Endodermal cell (in vitro differentiated cells): ENCODE data around the gene PCBP3. TPM values are rescaled to one million over a fixed set of nuclear protein-coding genes. Genes with fewer than 3 reads are reported as not detected.

ENCODE experiments used
- DNase-seq: peaks from one replicate; pipeline ENCODE4 v3.0.0-alpha.2; 2017
- H3K27ac ChIP-seq: 2 replicates; pipeline ENCODE4 v1.5.1; 2013; ENCODE audit warnings: mild to moderate bottlenecking, low read depth, low read length, moderate library complexity
- H3K27me3 ChIP-seq: 2 replicates; pipeline ENCODE4 v1.6.1; 2013; ENCODE audit warnings: mild to moderate bottlenecking, low read length, moderate library complexity; ENCODE audit not compliant: insufficient read depth, control insufficient read depth, poor library complexity, severe bottlenecking
- H3K36me3 ChIP-seq: 2 replicates; pipeline ENCODE4 v1.7.0; 2013; ENCODE audit warnings: mild to moderate bottlenecking, low read length, moderate library complexity; ENCODE audit not compliant: control insufficient read depth, insufficient read depth
- H3K4me1 ChIP-seq: one replicate; pipeline ENCODE4 v1.7.0; 2013; ENCODE audit warnings: low read length; ENCODE audit not compliant: control insufficient read depth, insufficient read depth
- H3K4me3 ChIP-seq: 2 replicates; pipeline ENCODE4 v1.5.1; 2013; ENCODE audit warnings: mild to moderate bottlenecking, low read length, moderate library complexity
- H3K9ac ChIP-seq: 2 replicates; pipeline ENCODE4 v1.6.1; 2013; ENCODE audit warnings: mild to moderate bottlenecking, low read length, moderate library complexity; ENCODE audit not compliant: poor library complexity, severe bottlenecking; ENCODE audit errors: extremely low read depth
- H3K9me3 ChIP-seq: 2 replicates; pipeline ENCODE4 v1.6.1; 2013; ENCODE audit warnings: mild to moderate bottlenecking, low read length, moderate library complexity; ENCODE audit not compliant: control insufficient read depth
- H3K27ac Mint-ChIP-seq: 2 replicates; pipeline ENCODE4 v1.8.0; 2020; ENCODE audit warnings: mixed read lengths
- H3K27me3 Mint-ChIP-seq: 2 replicates; pipeline ENCODE4 v1.8.0; 2021; ENCODE audit warnings: mild to moderate bottlenecking, mixed read lengths; ENCODE audit not compliant: insufficient read depth
- H3K36me3 Mint-ChIP-seq: 2 replicates; pipeline ENCODE4 v1.8.0; 2020; ENCODE audit warnings: low read depth, mixed read lengths
- H3K4me1 Mint-ChIP-seq: 2 replicates; pipeline ENCODE4 v1.8.0; 2020; ENCODE audit warnings: mixed read lengths
- H3K4me3 Mint-ChIP-seq: 2 replicates; pipeline ENCODE4 v1.8.0; 2020; ENCODE audit warnings: mild to moderate bottlenecking, moderate library complexity, mixed read lengths
- H3K9me3 Mint-ChIP-seq: 2 replicates; pipeline ENCODE4 v1.8.0; 2020; ENCODE audit warnings: mild to moderate bottlenecking, mixed read lengths
- WGBS, 2 experiments: methylation state at CpG; one replicate each; pipeline versions ENCODE4 v1.1.5 to v1.1.7; 2013; ENCODE audit warnings: missing lambda C conversion rate in 2 of 2, mixed read lengths in 1 of 2; ENCODE audit not compliant: insufficient coverage in 1 of 2, insufficient read length in 1 of 2; 5-methylcytosine and 5-hydroxymethylcytosine counted together
- total RNA-seq, 2 donors: library from RNA; stranded (reverse); fragmentation: NEBNext Ultra II Directional in 1 of 2; extraction: Animal tissue kit (Norgen Biotek cat#: 25700) in 1 of 2; gene quantifications; 2 replicates in 1 of 2; 3 replicates in 1 of 2; pipeline ENCODE4 v1.2.1, GENCODE V29; 2021
- TF ChIP-seq, protein P1 (sequence below): fragments of 200-600 bp; sonication (generic); conservative IDR thresholded peaks from 2 replicates; pipeline ENCODE4 v1.5.0; 2021; ENCODE audit warnings: antibody characterized with exemption, mild to moderate bottlenecking

PCBP3 gene
- total RNA-seq, 2 donors from 2014 or later: 2.1 to 10.6 TPM

DNA sequence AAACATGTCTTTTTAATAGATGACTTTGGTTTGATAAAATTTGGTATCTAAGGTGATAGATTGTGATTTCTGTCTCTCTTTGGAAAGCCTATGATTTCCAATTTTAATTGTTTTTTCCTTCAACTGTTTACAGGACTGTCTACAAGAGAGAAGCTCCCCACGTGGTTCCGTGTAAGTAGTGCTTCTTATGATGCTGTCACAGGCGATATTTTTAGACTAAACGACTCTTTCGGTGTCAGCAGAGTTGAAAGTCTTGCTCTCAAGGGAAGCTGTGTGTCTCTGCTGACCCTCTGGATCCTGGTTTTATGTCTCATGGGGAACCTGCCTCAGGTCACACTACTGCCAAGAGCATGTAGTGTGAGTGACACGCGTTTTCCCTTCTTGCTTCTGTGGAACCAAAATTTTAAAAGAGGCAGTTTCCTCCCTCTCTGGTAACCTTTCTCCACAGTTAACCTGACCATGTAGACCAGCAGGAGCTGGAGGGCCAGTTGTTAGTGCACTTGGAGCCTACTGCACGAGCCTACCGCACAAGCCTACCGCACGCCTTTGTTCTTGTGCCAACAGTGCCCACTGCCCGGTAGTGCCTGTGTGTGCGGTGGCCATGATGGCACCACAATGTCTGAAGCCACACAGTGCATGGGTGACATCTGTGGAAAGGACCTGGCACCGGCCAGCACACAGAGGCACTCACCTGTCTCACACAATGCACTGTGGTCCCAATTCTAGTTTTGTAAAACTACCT lies 91.9 kb downstream of the PCBP3 start:
- no peaks in the 10 kb centered on the region for H3K4me1 ChIP-seq
- Mint-ChIP-seq H3K4me3 (no peak overlapping the region), H3K9me3 (no peaks in the 10 kb centered on the region), H3K27me3 (no peaks in the 10 kb centered on the region), H3K4me1 (no peaks in the 10 kb centered on the region), H3K36me3 (no peaks in the 10 kb centered on the region), H3K27ac (no peak overlapping the region)
- WGBS, 2 experiments: 91 to 92% methylated on average over 13 to 14 of the region's 14 CpGs
- no peak overlapping the region for H3K4me3 ChIP-seq
- no peak overlapping the region for H3K27ac ChIP-seq
- TF ChIP-seq, protein P1, sequence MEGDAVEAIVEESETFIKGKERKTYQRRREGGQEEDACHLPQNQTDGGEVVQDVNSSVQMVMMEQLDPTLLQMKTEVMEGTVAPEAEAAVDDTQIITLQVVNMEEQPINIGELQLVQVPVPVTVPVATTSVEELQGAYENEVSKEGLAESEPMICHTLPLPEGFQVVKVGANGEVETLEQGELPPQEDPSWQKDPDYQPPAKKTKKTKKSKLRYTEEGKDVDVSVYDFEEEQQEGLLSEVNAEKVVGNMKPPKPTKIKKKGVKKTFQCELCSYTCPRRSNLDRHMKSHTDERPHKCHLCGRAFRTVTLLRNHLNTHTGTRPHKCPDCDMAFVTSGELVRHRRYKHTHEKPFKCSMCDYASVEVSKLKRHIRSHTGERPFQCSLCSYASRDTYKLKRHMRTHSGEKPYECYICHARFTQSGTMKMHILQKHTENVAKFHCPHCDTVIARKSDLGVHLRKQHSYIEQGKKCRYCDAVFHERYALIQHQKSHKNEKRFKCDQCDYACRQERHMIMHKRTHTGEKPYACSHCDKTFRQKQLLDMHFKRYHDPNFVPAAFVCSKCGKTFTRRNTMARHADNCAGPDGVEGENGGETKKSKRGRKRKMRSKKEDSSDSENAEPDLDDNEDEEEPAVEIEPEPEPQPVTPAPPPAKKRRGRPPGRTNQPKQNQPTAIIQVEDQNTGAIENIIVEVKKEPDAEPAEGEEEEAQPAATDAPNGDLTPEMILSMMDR: no peak
- DNase-seq: no peak
- no peaks in the 10 kb centered on the region for H3K27me3 ChIP-seq
- H3K9ac ChIP-seq: no peak overlapping the region
- H3K36me3 ChIP-seq: no peaks in the 10 kb centered on the region
- no peaks in the 10 kb centered on the region for H3K9me3 ChIP-seq

- no peaks in the 10 kb centered on the region for H3K4me1 Mint-ChIP-seq
- no peaks in the 10 kb centered on the region for H3K4me1 ChIP-seq
- WGBS, 2 experiments: 84 to 93% methylated on average over 3 to 10 of the region's 10 CpGs
- H3K36me3 ChIP-seq: no peaks in the 10 kb centered on the region
- no peak overlapping the region for H3K9ac ChIP-seq
- no peak overlapping the region for H3K27ac ChIP-seq
- no peaks in the 10 kb centered on the region for H3K9me3 ChIP-seq
- no peak overlapping the region for H3K4me3 ChIP-seq
- TF ChIP-seq, protein P1: no peak
- DNase-seq: no peak
- H3K27me3 ChIP-seq: no peaks in the 10 kb centered on the region
- no peaks in the 10 kb centered on the region for H3K36me3 Mint-ChIP-seq
- no peaks in the 10 kb centered on the region for H3K9me3 Mint-ChIP-seq
- H3K27me3 Mint-ChIP-seq: no peaks in the 10 kb centered on the region
- no peak overlapping the region for H3K27ac Mint-ChIP-seq
- H3K4me3 Mint-ChIP-seq: no peak overlapping the region
Observed at GRCh38 chr21:45736042-45736689, 92.6 kb downstream of the PCBP3 start.

DNA sequence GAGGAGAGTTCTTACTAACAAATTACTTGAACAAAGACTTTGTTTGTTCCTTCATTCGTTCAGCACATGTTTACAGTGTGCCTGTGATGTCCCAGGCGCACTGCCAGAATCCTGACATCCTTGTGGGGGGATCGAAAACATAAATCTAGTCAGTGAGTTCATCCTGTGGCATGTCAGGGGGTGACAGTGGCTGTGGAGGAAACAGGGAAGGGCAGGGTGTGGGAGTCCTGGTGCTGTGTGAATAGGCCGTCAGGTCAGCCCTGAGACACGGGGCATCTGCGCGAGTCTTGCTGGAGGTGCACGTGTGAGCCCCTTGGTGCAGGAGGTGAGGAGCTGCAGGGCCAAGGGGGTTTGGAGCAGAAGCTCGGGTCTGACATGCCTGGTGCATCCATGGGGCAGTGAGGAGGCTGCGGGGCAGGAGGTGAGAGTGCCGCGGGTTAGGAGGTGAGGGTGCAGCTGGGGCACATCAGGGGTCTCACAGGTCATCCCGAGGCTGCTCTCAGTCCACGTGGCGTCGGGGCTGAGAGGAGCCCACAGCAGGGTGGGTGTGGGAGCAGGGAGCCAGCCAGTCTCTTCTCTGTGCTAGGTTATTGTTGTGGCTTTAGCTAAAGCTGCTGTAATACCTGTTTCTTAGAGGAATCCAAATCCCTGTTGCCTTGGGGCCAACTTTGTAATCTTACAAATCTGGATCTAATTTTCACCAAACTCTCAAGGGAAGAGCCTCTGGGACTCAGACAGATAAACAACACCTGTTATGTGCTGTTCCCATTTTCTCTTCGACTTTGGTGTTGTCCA lies 93.4 kb downstream of the PCBP3 start:
- H3K9me3 Mint-ChIP-seq: no peaks in the 10 kb centered on the region
- H3K9ac ChIP-seq: no peak overlapping the region
- H3K27me3 ChIP-seq: no peaks in the 10 kb centered on the region
- no peaks in the 10 kb centered on the region for H3K4me1 Mint-ChIP-seq
- H3K27ac ChIP-seq: no peak overlapping the region
- DNase-seq: no peak
- H3K9me3 ChIP-seq: no peaks in the 10 kb centered on the region
- no peak overlapping the region for H3K4me3 Mint-ChIP-seq
- no peaks in the 10 kb centered on the region for H3K27me3 Mint-ChIP-seq
- TF ChIP-seq, protein P1: no peak
- H3K36me3 Mint-ChIP-seq: no peaks in the 10 kb centered on the region
- WGBS, 2 experiments: 88 to 93% methylated on average over 4 to 17 of the region's 17 CpGs
- no peaks in the 10 kb centered on the region for H3K4me1 ChIP-seq
- no peak overlapping the region for H3K27ac Mint-ChIP-seq
- H3K4me3 ChIP-seq: no peak overlapping the region
- no peaks in the 10 kb centered on the region for H3K36me3 ChIP-seq
